CD4-positive, alpha-beta T cell (primary cell): ENCODE results near the gene TOPORS. TPM values are rescaled to one million over a fixed set of nuclear protein-coding genes. Genes with fewer than 3 reads are reported as not detected.
"Not testable (repeated sequence)": the region's sequence is repeated elsewhere in the genome, so short reads cannot be mapped to it uniquely, and the experiment has no call there.

Source experiments
- ATAC-seq: fragments of 200-7000 bp; cut with Tn5 transposase; one replicate; pipeline ENCODE4 v1.10.0; 2022; ENCODE audit warnings: mild to moderate bottlenecking; ENCODE audit not compliant: poor library complexity
- CTCF ChIA-PET: fragments of 350-600 bp; sonication (Branson Sonifier 250); formaldehyde crosslinking; loops from one replicate; lab custom pipeline; 2021; ENCODE audit warnings: antibody characterized with exemption, inconsistent platforms; lab: Charles Lee
- POLR2A ChIA-PET: fragments of 350-600 bp; sonication (Branson Sonifier 250); formaldehyde crosslinking; loops from one replicate; lab custom pipeline; 2021; ENCODE audit warnings: antibody characterized with exemption, inconsistent platforms; lab: Charles Lee
- DNase-seq, 14 experiments: peaks; one replicate each; pipeline ENCODE4 v3.0.0-alpha.2; 2013 to 2020; ENCODE audit warnings: mixed read lengths in 2 of 14
- H3K27ac ChIP-seq, 2 donors: one replicate each; pipeline versions ENCODE4 v1.5.1 to v1.7.0; 2013; ENCODE audit warnings: low read length in 2 of 2, low read depth in 1 of 2, mild to moderate bottlenecking in 1 of 2
- H3K27me3 ChIP-seq, 2 experiments: 1 replicate in 1 of 2; 2 replicates in 1 of 2; pipeline versions ENCODE4 v1.6.1 to v1.7.0; 2013; ENCODE audit warnings: low read length in 2 of 2, control low read depth in 1 of 2, mild to moderate bottlenecking in 1 of 2, moderate library complexity in 1 of 2; ENCODE audit not compliant: insufficient read depth in 2 of 2, control insufficient read depth in 1 of 2
- H3K36me3 ChIP-seq: one replicate; pipeline ENCODE4 v1.6.1; 2013; ENCODE audit warnings: low read length, control low read depth; ENCODE audit not compliant: insufficient read depth
- H3K4me1 ChIP-seq: one replicate; pipeline ENCODE4 v1.6.1; 2013; ENCODE audit warnings: low read length, control low read depth; ENCODE audit not compliant: insufficient read depth
- H3K4me3 ChIP-seq: one replicate; pipeline ENCODE4 v1.5.1; 2013; ENCODE audit warnings: mild to moderate bottlenecking, low read length, moderate library complexity
- H3K9me3 ChIP-seq, 2 experiments: 1 replicate in 1 of 2; 2 replicates in 1 of 2; pipeline versions ENCODE4 v1.6.1 to v1.7.0; 2013; ENCODE audit warnings: low read length in 2 of 2, mild to moderate bottlenecking in 2 of 2, control low read depth in 1 of 2, moderate library complexity in 1 of 2; ENCODE audit not compliant: control insufficient read depth in 1 of 2, insufficient read depth in 1 of 2
- H3K27ac Mint-ChIP-seq: one replicate; pipeline ENCODE4 v1.8.0; 2020; ENCODE audit warnings: mixed read lengths
- H3K27me3 Mint-ChIP-seq: one replicate; pipeline ENCODE4 v1.8.0; 2021; ENCODE audit warnings: mixed read lengths
- H3K36me3 Mint-ChIP-seq: one replicate; pipeline ENCODE4 v1.8.0; 2021; ENCODE audit warnings: low read depth, mixed read lengths
- H3K4me1 Mint-ChIP-seq: one replicate; pipeline ENCODE4 v1.8.0; 2021; ENCODE audit warnings: low read depth, mixed read lengths
- H3K4me3 Mint-ChIP-seq: one replicate; pipeline ENCODE4 v1.8.0; 2020; ENCODE audit warnings: mild to moderate bottlenecking, mixed read lengths
- H3K9me3 Mint-ChIP-seq: one replicate; pipeline ENCODE4 v1.8.0; 2020; ENCODE audit warnings: mixed read lengths
- CTCF ChIP-seq: fragments of 200-600 bp; IDR thresholded peaks from one replicate; pipeline ENCODE4 v1.8.0; 2022; ENCODE audit warnings: antibody characterized with exemption, mild to moderate bottlenecking
- intact Hi-C, 2 experiments: fragments of 100-400 bp; cut with DNase I in 1 of 2; cut with micrococcal nuclease in 1 of 2; formaldehyde crosslinking; loops; one replicate each; pipeline versions ENCODE4 v1.15.1 to v1.9.0; 2023 to 2025; cut with DNase I, micrococcal nuclease
- total RNA-seq, 174 experiments: library from RNA in 2 of 174; stranded (reverse) in 2 of 174; gene quantifications; one replicate each; pipeline ENCODE4 v1.2.3 and lab custom pipeline; 2021 to 2026

TOPORS gene
- total RNA-seq, 2 experiments from 2014 or later = 40.8 to 41.8 TPM

- Histone ChIP-seq H3K36me3 (peaks cover 8% of the 10 kb centered on the region), H3K27me3 (no peaks in the 10 kb centered on the region), H3K4me3 (peak overlapping the region; percentile 91), H3K4me1 (peaks cover 23% of the 10 kb centered on the region), H3K27ac (peak overlapping the region; percentile 83 to 91), H3K9me3 (no peaks in the 10 kb centered on the region)
- POLR2A ChIA-PET = interaction anchor here (0.9 to 4.4 kb wide), 12 partner anchors 8 to 642 kb away, joined by 3 to 127 read pairs (median 6); partner anchors contain the start of genes ACO1, NDUFB6, SMIM27 and TOPORS
- peak overlapping the region; percentile 93 for H3K27ac Mint-ChIP-seq
- no peaks in the 10 kb centered on the region for H3K9me3 Mint-ChIP-seq
- ATAC-seq (peak; percentile 32), DNase-seq (peak in 7 of 14 experiments; percentile 9 to 49 (median 24))
- intact Hi-C loops = loop anchor here (2.0 to 10.0 kb wide), 5 partner anchors 32 to 142 kb away; no protein-coding TSS in a partner anchor
- peak overlapping the region; percentile 96 for H3K4me3 Mint-ChIP-seq
- H3K27me3 Mint-ChIP-seq = no peaks in the 10 kb centered on the region
- CTCF ChIA-PET = interaction anchor here (0.6 to 3.1 kb wide), 10 partner anchors 11 to 146 kb away, joined by 3 to 35 read pairs (median 4); partner anchors contain the start of genes ACO1, NDUFB6, SMIM27 and TOPORS
- no peak for TF ChIP-seq CTCF
- peaks cover 47% of the 10 kb centered on the region for H3K36me3 Mint-ChIP-seq
- H3K4me1 Mint-ChIP-seq = peaks cover 57% of the 10 kb centered on the region
Observed at GRCh38 chr9:32524892-32525708, 27.3 kb downstream of the TOPORS start.

- H3K9me3 ChIP-seq, H3K9me3 Mint-ChIP-seq, ATAC-seq, H3K27me3 Mint-ChIP-seq, DNase-seq, H3K27me3 ChIP-seq, H3K36me3 ChIP-seq: not testable (repeated sequence)
- H3K4me3 ChIP-seq = peak overlapping the region; percentile 91
- Mint-ChIP-seq H3K36me3 (peaks cover 47% of the 10 kb centered on the region), H3K27ac (peak overlapping the region; percentile 93), H3K4me1 (peaks cover 57% of the 10 kb centered on the region), H3K4me3 (peak overlapping the region; percentile 96)
- intact Hi-C loops = loop anchor here (2.0 to 10.0 kb wide), 4 partner anchors 33 to 142 kb away; no protein-coding TSS in a partner anchor
- CTCF ChIA-PET = interaction anchor here (0.8 to 3.1 kb wide), 5 partner anchors 27 to 145 kb away, joined by 3 to 35 read pairs (median 23); partner anchors contain the start of genes NDUFB6, SMIM27 and TOPORS
- POLR2A ChIA-PET = interaction anchor here (0.9 to 4.4 kb wide), 4 partner anchors 9 to 146 kb away, joined by 3 to 127 read pairs (median 20); partner anchors contain the start of genes ACO1, SMIM27 and TOPORS
- peaks cover 23% of the 10 kb centered on the region for H3K4me1 ChIP-seq
- H3K27ac ChIP-seq = peak overlapping the region in 1 of 2 donors; percentile 91
Observed at GRCh38 chr9:32524558-32524891, 27.9 kb downstream of the TOPORS start.

- Histone ChIP-seq H3K9me3 (no peaks in the 10 kb centered on the region), H3K4me3 (no peak overlapping the region), H3K4me1 (peaks cover 23% of the 10 kb centered on the region), H3K27ac (peak overlapping the region in 1 of 2 donors; percentile 13), H3K27me3 (no peaks in the 10 kb centered on the region), H3K36me3 (peaks cover 8% of the 10 kb centered on the region)
- CTCF ChIA-PET = no interaction called here
- Mint-ChIP-seq H3K4me1 (peaks cover 57% of the 10 kb centered on the region), H3K27ac (peak overlapping the region; percentile 93), H3K36me3 (peaks cover 47% of the 10 kb centered on the region), H3K27me3 (no peaks in the 10 kb centered on the region), H3K4me3 (peak overlapping the region; percentile 96), H3K9me3 (no peaks in the 10 kb centered on the region)
- POLR2A ChIA-PET = interaction anchor here (4.4 kb wide), 1 partner anchor 27 kb away, joined by 127 read pairs; the partner anchor contains the start of genes SMIM27 and TOPORS
- intact Hi-C loops = loop anchor here (2.0 to 10.0 kb wide), 4 partner anchors 33 to 141 kb away; no protein-coding TSS in a partner anchor
- DNase-seq (no peak), ATAC-seq (no peak)
- no peak for TF ChIP-seq CTCF
Observed at GRCh38 chr9:32523910-32524309, 28.5 kb downstream of the TOPORS start.
